Prostate gland (tissue), 2 donors: ENCODE data around the gene RPN2.
A peak's percentile ranks its signal among the peaks of the same experiment; 100 is the strongest.

Experiments used
- CTCF ChIP-seq, 4 experiments: fragments of 200-600 bp in 2 of 4; fragments of 450-650 bp in 2 of 4; sonication (generic) in 2 of 4; IDR thresholded peaks; 1 replicate in 3 of 4; 2 replicates in 1 of 4; pipeline ENCODE4 v1.5.1; 2016 to 2019; ENCODE audit warnings: antibody characterized with exemption in 4 of 4, mild to moderate bottlenecking in 2 of 4, moderate library complexity in 2 of 4
- POLR2AphosphoS5 ChIP-seq: sonication (generic); formaldehyde crosslinking; IDR thresholded peaks from one replicate; pipeline ENCODE4 v1.6.1; 2017; ENCODE audit warnings: antibody characterized with exemption

- TF ChIP-seq CTCF (IDR thresholded peaks at IDR 0.05) (peak in 1 of 4 experiments; percentile 25), POLR2AphosphoS5 (peak; percentile 97)
Measured at GRCh38 chr20:37178839-37179682, at the start of gene RPN2, which contains the start of gene MROH8.
